Stimulated activated CD8-positive, alpha-beta memory T cell treated with anti-CD3 and anti-CD28 coated beads, Interleukin-12 subunit alpha, Interleukin-12 subunit beta, amount 100 ng/mL, for 24 hours (primary cell): ENCODE results near the gene SCUBE1.
A peak's percentile ranks its signal among the peaks of the same experiment; 100 is the strongest.

Experiments
- DNase-seq: peaks from one replicate; pipeline ENCODE4 v3.0.0-alpha.2; 2020; ENCODE audit errors: extremely low read depth

Gene SCUBE1

GRCh38 chr22:43279867-43280522 is 63.2 kb downstream of the SCUBE1 start:
- DNase-seq: no peak

GRCh38 chr22:43277987-43278601 is 65.1 kb downstream of the SCUBE1 start:
- DNase-seq: no peak

DNA sequence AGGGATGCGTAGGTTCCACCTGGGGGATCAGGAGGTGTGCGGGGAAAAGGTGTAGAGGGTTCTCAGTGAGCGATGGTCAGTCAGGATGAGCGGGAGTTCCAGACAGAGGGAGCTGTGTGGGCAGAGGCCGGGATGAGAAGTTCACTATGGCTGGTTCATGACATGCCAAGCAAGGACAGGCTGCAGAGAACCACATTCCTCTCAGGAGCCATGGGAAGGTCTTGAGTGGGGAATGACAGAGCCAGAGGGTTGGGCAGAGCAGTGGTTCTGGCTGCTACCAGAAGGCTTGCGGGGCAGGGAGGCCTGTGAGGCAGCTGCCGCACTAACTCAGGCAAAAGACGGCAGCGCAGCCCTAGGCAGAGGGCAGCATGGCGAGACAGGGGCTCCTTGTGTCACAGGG is 66.1 kb downstream of the SCUBE1 start:
- no peak for DNase-seq

DNA sequence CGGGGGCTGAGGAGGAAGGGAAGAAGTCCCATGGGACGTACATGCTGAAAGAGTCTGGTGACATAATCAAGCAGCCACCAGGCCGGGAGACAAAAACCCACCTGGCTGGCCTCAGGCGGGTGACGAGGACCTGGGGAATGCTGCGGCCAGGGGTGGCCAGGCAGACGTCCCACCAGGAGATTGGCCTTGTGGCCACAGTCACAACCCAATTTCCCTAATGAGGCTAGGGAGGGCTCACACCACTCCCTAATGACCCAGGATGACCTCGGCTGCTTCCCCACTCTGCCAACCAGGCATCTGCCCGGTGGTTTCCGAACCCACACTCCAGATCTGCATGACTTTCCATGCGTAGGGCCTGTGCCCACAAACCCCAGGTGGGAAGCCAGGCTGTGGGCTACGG is 66.9 kb downstream of the SCUBE1 start:
- no peak for DNase-seq

- DNase-seq: no peak
These were observed 67.4 kb downstream of the SCUBE1 start for GRCh38 chr22:43275545-43276317.

DNA sequence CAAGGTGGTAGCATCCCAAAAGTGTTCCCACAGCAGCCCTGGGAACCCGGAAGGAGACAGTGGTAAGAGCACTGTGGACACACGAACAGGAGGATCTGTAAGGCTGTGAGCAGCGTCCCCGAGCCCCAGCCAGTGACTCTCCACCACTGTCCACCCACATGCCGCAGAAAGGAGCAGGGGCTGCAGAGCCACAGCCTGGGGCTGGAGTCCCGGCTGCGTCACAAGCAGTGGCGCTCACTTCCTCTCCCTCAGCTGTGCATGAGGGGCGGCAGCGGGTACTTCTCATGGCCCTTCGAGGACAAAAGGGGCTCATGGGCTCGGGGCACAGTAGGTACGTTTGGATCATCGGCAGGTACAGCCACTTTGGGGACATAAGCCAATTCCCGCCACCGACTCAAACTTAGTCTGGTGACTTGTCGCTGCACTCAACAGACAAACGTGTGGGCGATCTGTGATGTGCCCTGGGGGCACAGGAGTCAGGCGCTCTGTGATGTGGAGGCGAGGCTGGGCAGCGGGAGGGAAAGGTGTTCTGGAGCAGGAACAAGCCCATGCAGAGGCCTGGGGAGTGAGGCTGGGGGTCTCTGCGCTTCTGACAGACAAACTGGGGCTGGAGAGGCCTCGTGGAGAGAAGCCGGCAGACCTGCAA is 68.5 kb downstream of the SCUBE1 start:
- DNase-seq: no peak

GRCh38 chr22:43273902-43274484 is 69.2 kb downstream of the SCUBE1 start:
- DNase-seq: no peak

DNA sequence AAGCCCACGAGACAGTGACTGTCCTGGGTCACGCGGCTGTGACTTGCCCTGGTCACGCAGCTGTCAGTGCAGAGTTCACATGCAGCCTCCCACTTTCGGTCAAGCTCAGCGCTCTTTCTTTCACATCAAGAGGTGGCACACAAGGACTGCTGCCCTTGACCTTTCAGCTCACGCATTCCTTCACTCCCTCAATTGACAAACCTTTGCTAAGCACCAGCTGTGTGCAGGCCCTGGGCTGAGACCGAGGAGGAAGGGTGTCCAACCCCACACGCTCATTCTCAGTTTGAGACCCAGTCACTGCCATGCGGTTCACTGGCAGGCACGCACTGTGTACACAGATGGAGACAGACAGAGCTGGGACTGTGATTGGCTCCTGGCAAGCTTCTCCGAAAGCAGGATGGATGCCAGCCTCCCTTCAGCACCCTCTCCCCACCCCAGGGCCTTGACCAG is 70.3 kb downstream of the SCUBE1 start:
- DNase-seq: no peak

- DNase-seq: no peak
These were observed 70.9 kb downstream of the SCUBE1 start for GRCh38 chr22:43272301-43272700.

- no peak for DNase-seq
These were observed 72.2 kb downstream of the SCUBE1 start for GRCh38 chr22:43270949-43271348.

DNA sequence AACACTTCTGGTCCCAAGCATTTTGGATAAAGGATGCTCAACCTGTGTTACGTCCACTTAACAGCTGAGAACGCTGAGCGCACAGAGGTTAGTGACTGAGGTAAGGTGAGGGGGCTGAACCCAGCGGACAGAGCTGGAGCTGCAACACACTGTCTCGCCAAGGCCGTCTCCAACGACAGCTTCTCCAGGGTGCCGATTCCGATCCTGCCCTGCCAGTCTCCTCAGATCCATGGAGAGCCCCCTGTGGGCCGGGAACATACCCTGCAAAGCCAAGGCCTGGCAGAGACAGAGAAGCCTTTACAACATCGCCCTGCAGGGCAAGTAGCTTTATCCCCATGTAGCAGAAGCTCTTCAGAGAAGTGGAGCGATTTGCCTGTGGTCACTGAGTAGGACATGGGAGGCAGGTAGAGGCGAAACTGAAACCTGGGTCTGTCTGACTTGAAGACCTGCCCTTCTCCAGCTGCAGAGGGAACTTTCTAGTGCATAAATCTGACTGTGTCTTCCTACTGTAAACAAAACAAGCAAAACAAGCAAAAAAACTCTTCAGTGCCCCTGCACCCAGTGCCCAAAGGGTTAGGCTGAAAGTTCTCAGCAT is 72.8 kb downstream of the SCUBE1 start:
- no peak for DNase-seq

DNA sequence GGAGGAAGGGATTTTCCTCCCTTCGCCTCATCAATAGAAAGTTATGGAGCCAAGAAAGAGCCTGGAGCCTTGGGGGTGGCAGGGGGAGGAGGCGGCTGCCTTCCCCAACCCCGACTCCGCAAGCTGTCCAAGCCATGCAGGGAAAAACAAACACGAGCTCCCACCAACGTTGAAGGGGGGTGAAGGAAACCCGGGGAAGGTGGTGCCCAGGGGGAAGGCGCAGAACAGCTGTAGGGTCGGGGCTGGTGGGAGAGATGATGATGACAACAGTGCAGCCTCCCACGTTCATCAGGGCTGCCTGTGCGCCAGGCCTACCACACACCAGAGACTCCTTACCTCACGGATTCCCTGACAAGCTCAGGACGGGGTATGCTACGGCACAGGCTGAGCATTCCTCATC is 73.5 kb downstream of the SCUBE1 start:
- no peak for DNase-seq

GRCh38 chr22:43269246-43269645 is 73.9 kb downstream of the SCUBE1 start:
- DNase-seq: no peak

DNA sequence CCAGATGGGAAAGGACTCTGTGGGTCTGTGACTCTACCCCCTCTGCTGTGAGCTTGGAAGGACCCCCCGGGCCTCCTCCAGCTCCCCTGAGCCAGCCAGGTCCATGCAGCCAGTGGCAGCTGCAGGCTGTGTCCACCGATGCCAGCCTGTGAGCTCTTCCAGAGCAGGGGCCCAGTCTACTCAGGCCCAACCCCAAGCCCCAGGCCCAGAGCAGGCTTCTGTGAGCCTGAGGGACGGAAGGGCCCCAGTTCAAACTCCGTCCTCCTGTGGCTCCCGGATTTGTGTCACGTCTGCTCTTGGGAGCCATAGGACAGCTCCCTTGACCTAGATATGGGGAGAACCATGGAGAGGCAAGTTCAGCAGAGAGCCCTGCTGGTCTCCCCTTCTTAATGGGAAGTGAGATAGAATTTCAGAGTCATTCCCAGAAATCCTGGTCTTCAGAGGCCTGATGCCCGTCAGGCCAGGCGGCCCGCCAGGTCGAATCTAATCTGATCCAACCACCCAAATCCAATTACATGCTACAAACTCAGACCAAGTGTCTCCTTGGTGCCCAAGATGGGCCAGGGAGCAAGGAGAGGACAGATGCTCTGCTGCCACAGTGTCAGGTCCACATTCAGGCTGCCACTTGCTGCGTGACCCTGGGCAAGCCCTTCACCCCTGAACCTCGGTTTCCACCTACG is 75.1 kb downstream of the SCUBE1 start:
- DNase-seq: no peak

GRCh38 chr22:43267332-43267980 is 75.7 kb downstream of the SCUBE1 start:
- no peak for DNase-seq

DNA sequence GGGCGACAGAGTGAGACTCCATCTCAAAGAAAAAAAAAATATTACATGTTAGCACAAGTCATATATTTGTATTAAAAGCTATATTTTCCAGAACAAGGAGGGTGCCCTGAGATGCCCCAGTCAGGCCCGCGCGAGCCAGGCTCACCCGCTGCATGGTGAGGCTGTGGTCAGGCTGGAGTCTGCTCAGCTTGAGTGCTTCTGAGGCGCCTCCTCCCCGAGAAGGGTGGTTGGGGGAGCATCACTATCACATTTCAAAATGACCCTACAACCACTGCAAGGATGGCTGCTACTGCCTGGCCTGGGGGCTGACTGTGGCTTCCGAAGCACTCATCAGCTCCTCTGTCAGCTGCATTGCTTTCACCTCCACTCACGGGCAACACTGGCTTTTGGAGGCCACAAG is 77.1 kb downstream of the SCUBE1 start:
- no peak for DNase-seq

GRCh38 chr22:43263645-43264514 is 79.3 kb downstream of the SCUBE1 start:
- peak; percentile 63 for DNase-seq

GRCh38 chr22:43262990-43263644 is 80.1 kb downstream of the SCUBE1 start:
- DNase-seq: peak; percentile 14
